ENCODE results near the gene LIMS2. TPM values are rescaled to one million over a fixed set of nuclear protein-coding genes. Genes with fewer than 3 reads are reported as not detected.

Gene LIMS2
- total RNA-seq, 4 donors from 2014 or later = 9.7 to 97.3 (median 22.4) TPM

GRCh38 chr2:127651971-127652550, 23.3 kb downstream of the LIMS2 start:
- DNase-seq (ENCODE audit: low spot score) (no peak), ATAC-seq (ENCODE audit: low FRiP score) (no peak)
- TF ChIP-seq CTCF (IDR thresholded peaks at IDR 0.05) = no peak

GRCh38 chr2:127651381-127651809, 23.9 kb downstream of the LIMS2 start:
- no peak for TF ChIP-seq CTCF (IDR thresholded peaks at IDR 0.05)
- no peak for DNase-seq (ENCODE audit: low spot score)
- no peak for ATAC-seq (ENCODE audit: low FRiP score)

GRCh38 chr2:127650785-127651380, 24.4 kb downstream of the LIMS2 start:
- TF ChIP-seq CTCF (IDR thresholded peaks at IDR 0.05) = no peak
- DNase-seq (ENCODE audit: low spot score) = no peak
- ATAC-seq (ENCODE audit: low FRiP score) = no peak

GRCh38 chr2:127650041-127650784, 25.1 kb downstream of the LIMS2 start:
- no peak for ATAC-seq (ENCODE audit: low FRiP score)
- no peak for TF ChIP-seq CTCF (IDR thresholded peaks at IDR 0.05)
- DNase-seq (ENCODE audit: low spot score) = no peak

GRCh38 chr2:127649684-127650040, 25.7 kb downstream of the LIMS2 start:
- DNase-seq (ENCODE audit: low spot score) (peak; percentile 91), ATAC-seq (ENCODE audit: low FRiP score) (peak; percentile 50)
- no peak for TF ChIP-seq CTCF (IDR thresholded peaks at IDR 0.05)

- TF ChIP-seq CTCF (IDR thresholded peaks at IDR 0.05) = no peak
- no peak for DNase-seq (ENCODE audit: low spot score)
- no peak for ATAC-seq (ENCODE audit: low FRiP score)
These were observed 26.2 kb downstream of the LIMS2 start for GRCh38 chr2:127649100-127649611.
